D721Med (cell line): Measurements from ENCODE around the gene EYS.

Source experiments
- DNase-seq: peaks from one replicate; pipeline ENCODE4 v3.0.0; 2011; ENCODE audit warnings: low spot score; ENCODE audit not compliant: insufficient read length
- FAIRE-seq: peaks from 2 replicates; lab custom pipeline; 2011; peaks lifted over from hg19 to GRCh38; lab: Jason Lieb, UNC
- CTCF ChIP-seq: IDR thresholded peaks from 2 replicates; pipeline ENCODE4 v1.5.1; 2012; ENCODE audit warnings: mild to moderate bottlenecking, control low read depth; ENCODE audit not compliant: insufficient read depth; ENCODE audit errors: missing control alignments

The EYS gene

GRCh38 chr6:64987066-64987465 lies 720.0 kb downstream of the EYS start:
- DNase-seq (no peak), FAIRE-seq (no peak)
- no peak for TF ChIP-seq CTCF

GRCh38 chr6:64985726-64986125 lies 721.3 kb downstream of the EYS start:
- DNase-seq (no peak), FAIRE-seq (no peak)
- TF ChIP-seq CTCF, result no peak

GRCh38 chr6:64984948-64985347 lies 722.1 kb downstream of the EYS start:
- FAIRE-seq, result no peak
- TF ChIP-seq CTCF, result no peak
- DNase-seq, result no peak

GRCh38 chr6:64983089-64983488 lies 723.9 kb downstream of the EYS start:
- no peak for TF ChIP-seq CTCF
- DNase-seq (no peak), FAIRE-seq (no peak)

GRCh38 chr6:64973142-64973541 lies 733.9 kb downstream of the EYS start:
- DNase-seq (no peak), FAIRE-seq (no peak)
- TF ChIP-seq CTCF, result no peak

- TF ChIP-seq CTCF, result no peak
- FAIRE-seq (no peak), DNase-seq (no peak)
These were observed 737.9 kb downstream of the EYS start for GRCh38 chr6:64969139-64969538.

- DNase-seq (no peak), FAIRE-seq (no peak)
- TF ChIP-seq CTCF, result no peak
These were observed 751.6 kb downstream of the EYS start for GRCh38 chr6:64955435-64955848.
